ENCODE results near the gene TNFRSF1B.

Gene TNFRSF1B

GRCh38 chr1:12245116-12245515 lies 78.3 kb downstream of the TNFRSF1B start:
- no peak overlapping the region for H3K9ac ChIP-seq
- no peak overlapping the region for H2AFZ ChIP-seq (ENCODE audit: low read depth)
- no peaks in the 10 kb centered on the region for H3K36me3 ChIP-seq (ENCODE audit: insufficient read depth)
- TF ChIP-seq, protein P1, sequence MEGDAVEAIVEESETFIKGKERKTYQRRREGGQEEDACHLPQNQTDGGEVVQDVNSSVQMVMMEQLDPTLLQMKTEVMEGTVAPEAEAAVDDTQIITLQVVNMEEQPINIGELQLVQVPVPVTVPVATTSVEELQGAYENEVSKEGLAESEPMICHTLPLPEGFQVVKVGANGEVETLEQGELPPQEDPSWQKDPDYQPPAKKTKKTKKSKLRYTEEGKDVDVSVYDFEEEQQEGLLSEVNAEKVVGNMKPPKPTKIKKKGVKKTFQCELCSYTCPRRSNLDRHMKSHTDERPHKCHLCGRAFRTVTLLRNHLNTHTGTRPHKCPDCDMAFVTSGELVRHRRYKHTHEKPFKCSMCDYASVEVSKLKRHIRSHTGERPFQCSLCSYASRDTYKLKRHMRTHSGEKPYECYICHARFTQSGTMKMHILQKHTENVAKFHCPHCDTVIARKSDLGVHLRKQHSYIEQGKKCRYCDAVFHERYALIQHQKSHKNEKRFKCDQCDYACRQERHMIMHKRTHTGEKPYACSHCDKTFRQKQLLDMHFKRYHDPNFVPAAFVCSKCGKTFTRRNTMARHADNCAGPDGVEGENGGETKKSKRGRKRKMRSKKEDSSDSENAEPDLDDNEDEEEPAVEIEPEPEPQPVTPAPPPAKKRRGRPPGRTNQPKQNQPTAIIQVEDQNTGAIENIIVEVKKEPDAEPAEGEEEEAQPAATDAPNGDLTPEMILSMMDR (conservative IDR thresholded peaks at IDR 0.05; ENCODE audit: low read depth, low read length): no peak
- H3K27me3 ChIP-seq (ENCODE audit: insufficient read depth, low read depth): no peaks in the 10 kb centered on the region
- no peak overlapping the region for H3K4me3 ChIP-seq (IDR thresholded peaks at IDR 0.05; ENCODE audit: insufficient read depth, low read depth, low read length)
- H3K27ac ChIP-seq: no peak overlapping the region
- H3K79me2 ChIP-seq (ENCODE audit: insufficient read depth, low read depth): no peaks in the 10 kb centered on the region
- no peaks in the 10 kb centered on the region for H4K20me1 ChIP-seq (ENCODE audit: insufficient read depth)
- H3K4me1 ChIP-seq (ENCODE audit: low read depth, poor library complexity, severe bottlenecking): no peaks in the 10 kb centered on the region
- no peak overlapping the region for H3K4me2 ChIP-seq

- no peak overlapping the region for H3K9ac ChIP-seq
- H3K4me1 ChIP-seq (ENCODE audit: low read depth, poor library complexity, severe bottlenecking): no peaks in the 10 kb centered on the region
- no peak overlapping the region for H3K4me3 ChIP-seq (IDR thresholded peaks at IDR 0.05; ENCODE audit: insufficient read depth, low read depth, low read length)
- H4K20me1 ChIP-seq (ENCODE audit: insufficient read depth): no peaks in the 10 kb centered on the region
- no peak overlapping the region for H3K27ac ChIP-seq
- H3K4me2 ChIP-seq: no peak overlapping the region
- TF ChIP-seq, protein P1 (conservative IDR thresholded peaks at IDR 0.05; ENCODE audit: low read depth, low read length): no peak
- H3K36me3 ChIP-seq (ENCODE audit: insufficient read depth): no peaks in the 10 kb centered on the region
- H3K27me3 ChIP-seq (ENCODE audit: insufficient read depth, low read depth): no peaks in the 10 kb centered on the region
- H3K79me2 ChIP-seq (ENCODE audit: insufficient read depth, low read depth): no peaks in the 10 kb centered on the region
- no peak overlapping the region for H2AFZ ChIP-seq (ENCODE audit: low read depth)
Measured at GRCh38 chr1:12245733-12246132, 78.9 kb downstream of the TNFRSF1B start.

GRCh38 chr1:12246584-12246983 lies 79.8 kb downstream of the TNFRSF1B start:
- Histone ChIP-seq H3K4me2 (no peak overlapping the region), H3K27me3 (ENCODE audit: insufficient read depth, low read depth) (no peaks in the 10 kb centered on the region), H2AFZ (ENCODE audit: low read depth) (no peak overlapping the region), H3K4me1 (ENCODE audit: low read depth, poor library complexity, severe bottlenecking) (no peaks in the 10 kb centered on the region), H3K36me3 (ENCODE audit: insufficient read depth) (no peaks in the 10 kb centered on the region), H4K20me1 (ENCODE audit: insufficient read depth) (no peaks in the 10 kb centered on the region), H3K27ac (no peak overlapping the region), H3K4me3 (IDR thresholded peaks at IDR 0.05; ENCODE audit: insufficient read depth, low read depth, low read length) (no peak overlapping the region), H3K79me2 (ENCODE audit: insufficient read depth, low read depth) (no peaks in the 10 kb centered on the region), H3K9ac (no peak overlapping the region)
- TF ChIP-seq, protein P1 (conservative IDR thresholded peaks at IDR 0.05; ENCODE audit: low read depth, low read length): no peak

DNA sequence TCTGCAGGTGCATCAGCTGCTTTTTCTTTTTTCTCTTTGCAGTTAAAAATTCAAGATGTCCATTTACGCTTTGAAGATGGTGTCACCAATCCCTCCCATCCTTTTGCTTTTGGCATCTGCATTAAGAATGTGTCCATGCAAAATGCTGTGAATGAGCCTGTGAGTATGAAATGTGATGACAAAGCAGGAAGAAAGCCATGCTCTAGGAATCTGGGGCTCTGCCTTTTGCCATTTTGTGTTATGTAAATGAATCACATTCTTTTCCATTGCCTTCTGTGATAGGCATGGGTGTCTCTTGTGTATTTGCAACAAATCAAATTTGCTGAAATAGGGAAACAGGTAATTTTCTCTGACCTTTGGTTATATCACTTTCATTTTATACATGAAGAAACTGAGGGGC lies 82.4 kb downstream of the TNFRSF1B start:
- Histone ChIP-seq H3K9ac (no peak overlapping the region), H3K79me2 (ENCODE audit: insufficient read depth, low read depth) (no peaks in the 10 kb centered on the region), H2AFZ (ENCODE audit: low read depth) (no peak overlapping the region), H4K20me1 (ENCODE audit: insufficient read depth) (no peaks in the 10 kb centered on the region), H3K4me1 (ENCODE audit: low read depth, poor library complexity, severe bottlenecking) (no peaks in the 10 kb centered on the region), H3K27me3 (ENCODE audit: insufficient read depth, low read depth) (no peaks in the 10 kb centered on the region), H3K27ac (no peak overlapping the region), H3K4me2 (no peak overlapping the region), H3K36me3 (ENCODE audit: insufficient read depth) (no peaks in the 10 kb centered on the region), H3K4me3 (IDR thresholded peaks at IDR 0.05; ENCODE audit: insufficient read depth, low read depth, low read length) (no peak overlapping the region)
- TF ChIP-seq, protein P1 (conservative IDR thresholded peaks at IDR 0.05; ENCODE audit: low read depth, low read length): no peak

Data from KMS-11 (cell line).